Panc1 (cell line): Measurements from ENCODE around the gene P2RY8. TPM values are rescaled to one million over a fixed set of nuclear protein-coding genes. Genes with fewer than 3 reads are reported as not detected.

ENCODE experiments used
- ATAC-seq: fragments of 200-7000 bp; cut with Tn5 transposase; 2 replicates; pipeline ENCODE4 v1.9.1; 2020; ENCODE audit warnings: mild to moderate bottlenecking, moderate library complexity
- BruUV-seq: library from RNA; stranded (reverse); fragments of 400-500 nt; replicated peaks from 2 replicates; lab custom pipeline; 2021; lab: Mats Ljungman, UMichigan
- CTCF ChIA-PET: fragments of 300-600 bp; sonication (Branson Sonifier 250); formaldehyde crosslinking; loops from one replicate; lab custom pipeline; 2022; ENCODE audit warnings: antibody characterized with exemption; lab: Charles Lee
- POLR2A ChIA-PET: fragments of 300-600 bp; sonication (Branson Sonifier 250); formaldehyde crosslinking; loops from one replicate; lab custom pipeline; 2022; ENCODE audit warnings: antibody characterized with exemption; lab: Charles Lee
- DNase-seq: peaks from one replicate; pipeline ENCODE4 v3.0.0-alpha.2; 2010; ENCODE audit warnings: low read depth, low spot score
- H3K27ac ChIP-seq: 2 replicates; pipeline ENCODE4 v1.5.1; 2011; ENCODE audit warnings: mild to moderate bottlenecking, low read length, inconsistent platforms
- H3K27me3 ChIP-seq: fragments of 200-500 bp; sonication (Bioruptor generic); 2 replicates; pipeline ENCODE4 v1.6.0; 2014; ENCODE audit warnings: low read length, inconsistent platforms; ENCODE audit not compliant: control insufficient read depth, insufficient read depth
- H3K36me3 ChIP-seq: fragments of 200-500 bp; sonication (Bioruptor generic); 2 replicates; pipeline ENCODE4 v1.5.1; 2014; ENCODE audit warnings: inconsistent platforms, mild to moderate bottlenecking, low read length, moderate library complexity; ENCODE audit not compliant: control insufficient read depth, insufficient read depth
- H3K4me1 ChIP-seq: 2 replicates; pipeline ENCODE4 v1.5.1; 2011; ENCODE audit warnings: inconsistent platforms, mild to moderate bottlenecking, low read length, moderate library complexity; ENCODE audit not compliant: control insufficient read depth, insufficient read depth
- H3K4me3 ChIP-seq, 2 experiments: 2 replicates each; pipeline ENCODE4 v1.5.1; 2011 to 2012; ENCODE audit warnings: low read depth in 2 of 2, low read length in 2 of 2, mild to moderate bottlenecking in 2 of 2, inconsistent platforms in 1 of 2, moderate library complexity in 1 of 2
- H3K9me3 ChIP-seq: fragments of 200-500 bp; sonication (Bioruptor generic); 2 replicates; pipeline ENCODE4 v1.5.1; 2014; ENCODE audit warnings: low read depth, mild to moderate bottlenecking, inconsistent platforms, low read length, moderate library complexity; ENCODE audit not compliant: control insufficient read depth, insufficient read depth
- POLR2AphosphoS5 ChIP-seq: IDR thresholded peaks from 2 replicates; pipeline ENCODE4 v1.6.1; 2012; ENCODE audit warnings: mild to moderate bottlenecking, low read depth, low read length, moderate library complexity
- SIN3A ChIP-seq: IDR thresholded peaks from 2 replicates; pipeline ENCODE4 v1.6.1; 2012; ENCODE audit warnings: low read depth, mild to moderate bottlenecking, low read length, moderate library complexity, borderline replicate concordance; ENCODE audit not compliant: insufficient read depth
- TCF7L2 ChIP-seq: IDR thresholded peaks from 2 replicates; pipeline ENCODE4 v1.6.1; 2011; ENCODE audit warnings: mild to moderate bottlenecking, low read depth, low read length, inconsistent platforms
- in situ Hi-C: cut with HindIII; loops from 2 replicates; pipeline ENCODE4 v1.10.0; 2016; ENCODE audit warnings: low sequenced_read_pairs, low pct_unique_long_range_greater_than_20kb
- intact Hi-C: fragments of 100-400 bp; cut with micrococcal nuclease; formaldehyde crosslinking; loops from one replicate; pipeline ENCODE4 v1.10.0; 2022; ENCODE audit not compliant: unreplicated experiment
- total RNA-seq: library from RNA; stranded (reverse); gene quantifications from one replicate; pipeline ENCODE4 v1.2.1, GENCODE V29; 2021; ENCODE audit not compliant: unreplicated experiment
- TF ChIP-seq, protein P1 (sequence below), 2 experiments: IDR thresholded peaks; 2 replicates each; pipeline ENCODE4 v1.6.1; 2011 to 2012; ENCODE audit warnings: low read depth in 2 of 2, control low read depth in 1 of 2, low read length in 1 of 2, mild to moderate bottlenecking in 1 of 2, moderate library complexity in 1 of 2; ENCODE audit not compliant: insufficient read depth in 1 of 2
- TF ChIP-seq, protein P2 (sequence below): fragments of 450-650 bp; IDR thresholded peaks from 2 replicates; pipeline ENCODE4 v1.5.1; 2017; ENCODE audit warnings: mild to moderate bottlenecking

P2RY8 gene
- total RNA-seq, 1 experiment from 2014 or later, result 0.18 TPM

DNA sequence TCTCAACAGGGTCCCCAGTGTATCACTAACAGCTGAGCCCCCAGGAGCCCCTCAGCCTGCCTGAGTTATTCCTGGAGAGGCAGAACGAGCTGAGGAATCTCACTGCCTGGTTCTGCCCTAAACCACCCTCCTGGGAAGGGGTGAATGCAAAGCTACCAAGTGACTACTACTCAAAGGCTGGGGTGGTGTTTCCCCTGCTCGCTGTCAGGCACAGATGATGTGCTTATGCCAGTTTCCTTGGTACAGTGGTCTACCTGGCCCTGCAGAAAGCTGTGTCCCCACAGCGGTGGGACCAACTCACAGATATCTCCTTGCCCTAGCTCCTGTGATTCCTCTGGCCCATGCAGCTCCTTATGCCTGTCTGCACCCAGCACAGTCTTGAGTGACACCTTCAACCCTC, 48.8 kb downstream of the P2RY8 start:
- DNase-seq (no peak), ATAC-seq (no peak)
- Histone ChIP-seq H3K36me3 (no peaks in the 10 kb centered on the region), H3K9me3 (no peaks in the 10 kb centered on the region), H3K4me3 (no peak overlapping the region), H3K27ac (no peak overlapping the region), H3K27me3 (no peaks in the 10 kb centered on the region), H3K4me1 (no peaks in the 10 kb centered on the region)
- BruUV-seq, result no TSS peak
- POLR2A ChIA-PET, result no interaction called here
- TF ChIP-seq, protein P1, sequence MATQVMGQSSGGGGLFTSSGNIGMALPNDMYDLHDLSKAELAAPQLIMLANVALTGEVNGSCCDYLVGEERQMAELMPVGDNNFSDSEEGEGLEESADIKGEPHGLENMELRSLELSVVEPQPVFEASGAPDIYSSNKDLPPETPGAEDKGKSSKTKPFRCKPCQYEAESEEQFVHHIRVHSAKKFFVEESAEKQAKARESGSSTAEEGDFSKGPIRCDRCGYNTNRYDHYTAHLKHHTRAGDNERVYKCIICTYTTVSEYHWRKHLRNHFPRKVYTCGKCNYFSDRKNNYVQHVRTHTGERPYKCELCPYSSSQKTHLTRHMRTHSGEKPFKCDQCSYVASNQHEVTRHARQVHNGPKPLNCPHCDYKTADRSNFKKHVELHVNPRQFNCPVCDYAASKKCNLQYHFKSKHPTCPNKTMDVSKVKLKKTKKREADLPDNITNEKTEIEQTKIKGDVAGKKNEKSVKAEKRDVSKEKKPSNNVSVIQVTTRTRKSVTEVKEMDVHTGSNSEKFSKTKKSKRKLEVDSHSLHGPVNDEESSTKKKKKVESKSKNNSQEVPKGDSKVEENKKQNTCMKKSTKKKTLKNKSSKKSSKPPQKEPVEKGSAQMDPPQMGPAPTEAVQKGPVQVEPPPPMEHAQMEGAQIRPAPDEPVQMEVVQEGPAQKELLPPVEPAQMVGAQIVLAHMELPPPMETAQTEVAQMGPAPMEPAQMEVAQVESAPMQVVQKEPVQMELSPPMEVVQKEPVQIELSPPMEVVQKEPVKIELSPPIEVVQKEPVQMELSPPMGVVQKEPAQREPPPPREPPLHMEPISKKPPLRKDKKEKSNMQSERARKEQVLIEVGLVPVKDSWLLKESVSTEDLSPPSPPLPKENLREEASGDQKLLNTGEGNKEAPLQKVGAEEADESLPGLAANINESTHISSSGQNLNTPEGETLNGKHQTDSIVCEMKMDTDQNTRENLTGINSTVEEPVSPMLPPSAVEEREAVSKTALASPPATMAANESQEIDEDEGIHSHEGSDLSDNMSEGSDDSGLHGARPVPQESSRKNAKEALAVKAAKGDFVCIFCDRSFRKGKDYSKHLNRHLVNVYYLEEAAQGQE (IDR thresholded peaks at IDR 0.05; ENCODE audit: insufficient read depth in 1 of 2, low read depth in 2 of 2, low read length in 1 of 2), result no peak
- TF ChIP-seq, protein P2, sequence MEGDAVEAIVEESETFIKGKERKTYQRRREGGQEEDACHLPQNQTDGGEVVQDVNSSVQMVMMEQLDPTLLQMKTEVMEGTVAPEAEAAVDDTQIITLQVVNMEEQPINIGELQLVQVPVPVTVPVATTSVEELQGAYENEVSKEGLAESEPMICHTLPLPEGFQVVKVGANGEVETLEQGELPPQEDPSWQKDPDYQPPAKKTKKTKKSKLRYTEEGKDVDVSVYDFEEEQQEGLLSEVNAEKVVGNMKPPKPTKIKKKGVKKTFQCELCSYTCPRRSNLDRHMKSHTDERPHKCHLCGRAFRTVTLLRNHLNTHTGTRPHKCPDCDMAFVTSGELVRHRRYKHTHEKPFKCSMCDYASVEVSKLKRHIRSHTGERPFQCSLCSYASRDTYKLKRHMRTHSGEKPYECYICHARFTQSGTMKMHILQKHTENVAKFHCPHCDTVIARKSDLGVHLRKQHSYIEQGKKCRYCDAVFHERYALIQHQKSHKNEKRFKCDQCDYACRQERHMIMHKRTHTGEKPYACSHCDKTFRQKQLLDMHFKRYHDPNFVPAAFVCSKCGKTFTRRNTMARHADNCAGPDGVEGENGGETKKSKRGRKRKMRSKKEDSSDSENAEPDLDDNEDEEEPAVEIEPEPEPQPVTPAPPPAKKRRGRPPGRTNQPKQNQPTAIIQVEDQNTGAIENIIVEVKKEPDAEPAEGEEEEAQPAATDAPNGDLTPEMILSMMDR, result no peak
- TF ChIP-seq SIN3A, result no peak
- TF ChIP-seq POLR2AphosphoS5, result no peak
- no peak for TF ChIP-seq TCF7L2
- in situ Hi-C loops, result no loop called here
- CTCF ChIA-PET, result no interaction called here
- intact Hi-C loops, result no loop called here

DNA sequence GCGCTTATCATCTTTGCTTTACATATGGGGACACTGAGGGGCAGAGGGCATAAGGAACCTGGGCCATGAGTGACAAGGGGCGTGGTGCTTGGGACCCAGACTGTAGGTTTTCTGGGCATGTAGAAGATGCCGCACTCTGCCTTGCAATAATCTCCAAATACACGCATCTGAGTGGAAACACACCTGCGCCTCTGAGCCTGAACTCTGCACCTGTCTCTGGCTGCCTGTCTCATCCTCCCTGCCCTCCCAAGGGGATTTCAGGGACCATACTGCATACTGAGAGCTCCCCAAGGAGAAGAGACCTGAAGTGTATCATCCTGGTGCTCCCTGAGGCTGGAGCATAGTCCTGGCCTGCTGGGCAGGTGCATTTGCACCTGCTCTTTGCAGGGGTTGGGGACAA, 49.6 kb downstream of the P2RY8 start:
- H3K4me1 ChIP-seq, result no peaks in the 10 kb centered on the region
- ChIA-PET POLR2A (no interaction called here), CTCF (no interaction called here)
- TF ChIP-seq, protein P1 (IDR thresholded peaks at IDR 0.05; ENCODE audit: insufficient read depth in 1 of 2, low read depth in 2 of 2, low read length in 1 of 2), result no peak
- no peak for TF ChIP-seq POLR2AphosphoS5
- DNase-seq (no peak), ATAC-seq (no peak)
- intact Hi-C loops (no loop called here), in situ Hi-C loops (no loop called here)
- H3K27ac ChIP-seq, result no peak overlapping the region
- H3K9me3 ChIP-seq, result no peaks in the 10 kb centered on the region
- no TSS peak for BruUV-seq
- no peak overlapping the region for H3K4me3 ChIP-seq
- no peaks in the 10 kb centered on the region for H3K36me3 ChIP-seq
- H3K27me3 ChIP-seq, result no peaks in the 10 kb centered on the region
